NCI-H1092 treated with DMSO at 0.1 percent for 48 hours (cell line): ENCODE results near the gene NLGN1.

Experiments used
- DNase-seq: peaks from one replicate; lab custom pipeline; 2025; lab: John Stamatoyannopoulos, UW

NLGN1 gene

GRCh38 chr3:173905381-173905780 lies 507.8 kb downstream of the NLGN1 start:
- no peak for DNase-seq

- no peak for DNase-seq
Measured at GRCh38 chr3:173911446-173911845, 513.9 kb downstream of the NLGN1 start.

- DNase-seq: no peak
Measured at GRCh38 chr3:173912126-173912525, 514.6 kb downstream of the NLGN1 start.

- no peak for DNase-seq
Measured at GRCh38 chr3:173913397-173913796, 515.9 kb downstream of the NLGN1 start.

GRCh38 chr3:173913974-173914421 lies 516.5 kb downstream of the NLGN1 start:
- no peak for DNase-seq

- DNase-seq: no peak
Measured at GRCh38 chr3:173916799-173917198, 519.3 kb downstream of the NLGN1 start.

GRCh38 chr3:173920386-173920785 lies 522.8 kb downstream of the NLGN1 start:
- DNase-seq: no peak

- DNase-seq: no peak
Measured at GRCh38 chr3:173921732-173922131, 524.2 kb downstream of the NLGN1 start.

GRCh38 chr3:173923204-173923603 lies 525.7 kb downstream of the NLGN1 start:
- no peak for DNase-seq

GRCh38 chr3:173930251-173930650 lies 532.7 kb downstream of the NLGN1 start:
- no peak for DNase-seq

GRCh38 chr3:173932624-173933023 lies 535.1 kb downstream of the NLGN1 start:
- DNase-seq: no peak

- DNase-seq: no peak
Measured at GRCh38 chr3:173933113-173933512, 535.6 kb downstream of the NLGN1 start.

GRCh38 chr3:173936316-173936715 lies 538.8 kb downstream of the NLGN1 start:
- DNase-seq: no peak

- DNase-seq: peak; percentile 41
Measured at GRCh38 chr3:173938159-173938558, 540.6 kb downstream of the NLGN1 start.

- no peak for DNase-seq
Measured at GRCh38 chr3:173938616-173939015, 541.1 kb downstream of the NLGN1 start.

GRCh38 chr3:173939331-173939730 lies 541.8 kb downstream of the NLGN1 start:
- no peak for DNase-seq

GRCh38 chr3:173943264-173943663 lies 545.7 kb downstream of the NLGN1 start:
- no peak for DNase-seq

GRCh38 chr3:173945170-173945569 lies 547.6 kb downstream of the NLGN1 start:
- DNase-seq: no peak

- no peak for DNase-seq
Measured at GRCh38 chr3:173945806-173946205, 548.3 kb downstream of the NLGN1 start.

GRCh38 chr3:173954647-173955046 lies 557.1 kb downstream of the NLGN1 start:
- no peak for DNase-seq

GRCh38 chr3:173957646-173958045 lies 560.1 kb downstream of the NLGN1 start:
- DNase-seq: no peak

- DNase-seq: no peak
Measured at GRCh38 chr3:173958805-173959204, 561.3 kb downstream of the NLGN1 start.

GRCh38 chr3:173970281-173970680 lies 572.7 kb downstream of the NLGN1 start:
- peak; percentile 56 for DNase-seq

- DNase-seq: no peak
Measured at GRCh38 chr3:173976281-173976680, 578.7 kb downstream of the NLGN1 start.

- no peak for DNase-seq
Measured at GRCh38 chr3:173977747-173978146, 580.2 kb downstream of the NLGN1 start.
